Measurements from ENCODE around the gene COBL. TPM values are rescaled to one million over a fixed set of nuclear protein-coding genes. Genes with fewer than 3 reads are reported as not detected.

Gene COBL
- total and polyA plus RNA-seq, 2 donors (not counting 3 experiments of a cell fraction or from before 2014, with no cell fraction given): 0.11 TPM; not detected in 1

DNA sequence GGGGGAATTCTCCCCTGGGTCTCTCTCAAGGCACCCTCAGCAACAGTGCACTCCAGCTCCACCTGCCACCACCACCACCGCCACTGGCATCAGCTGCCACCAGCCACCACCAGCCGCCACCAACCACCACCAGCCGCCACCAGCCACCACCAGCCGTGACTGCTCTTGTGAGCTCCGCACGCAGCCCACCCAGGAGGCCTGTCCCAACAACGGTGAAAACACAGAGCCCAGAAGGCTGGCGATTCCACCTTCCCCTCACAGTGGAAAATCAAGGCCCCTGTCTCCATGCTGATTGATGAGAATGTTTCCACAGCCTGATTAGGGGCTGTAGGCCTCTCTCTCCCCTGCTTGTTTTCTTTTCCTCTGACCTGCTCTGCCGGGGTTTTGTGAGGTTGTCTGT is 41.1 kb downstream of the COBL start:
- dilution Hi-C loops (cut with MboI; ENCODE audit: extremely low pct_ligation_motif_present, low sequenced_read_pairs): no loop called here
- Histone ChIP-seq H3K4me2 (ENCODE audit: insufficient read depth, low read length) (no peak overlapping the region), H4K20me1 (replicated peaks; ENCODE audit: control insufficient read depth, extremely low read depth, insufficient read depth, low read length) (no peaks in the 10 kb centered on the region), H3K4me1 (ENCODE audit: control insufficient read depth, extremely low read depth, insufficient read depth, low read length) (no peaks in the 10 kb centered on the region), H3K9me3 (replicated peaks; ENCODE audit: control insufficient read depth, insufficient read depth, low read length) (no peaks in the 10 kb centered on the region), H3K4me3 (replicated peaks in 1 of 3; ENCODE audit: insufficient read depth in 1 of 3, low read depth in 1 of 3, low read length in 3 of 3) (no peak overlapping the region), H3K9me1 (replicated peaks; ENCODE audit: control insufficient read depth, extremely low read depth, insufficient read depth, low read length) (no peaks in the 10 kb centered on the region), H3K36me3 (ENCODE audit: control insufficient read depth in 2 of 2, extremely low read depth in 1 of 2, insufficient read depth in 2 of 2, low read length in 2 of 2) (no peaks in the 10 kb centered on the region), H3K27ac (ENCODE audit: insufficient read depth, low read depth, low read length) (no peak overlapping the region), H3K9ac (replicated peaks; ENCODE audit: extremely low read depth, insufficient read depth, low read length) (no peak overlapping the region), H3K27me3 (ENCODE audit: control insufficient read depth in 2 of 2, insufficient read depth in 2 of 2, low read length in 2 of 2) (no peaks in the 10 kb centered on the region), H2AFZ (ENCODE audit: low read depth, low read length) (no peak overlapping the region), H3K79me2 (ENCODE audit: control insufficient read depth, insufficient read depth, low read length) (no peaks in the 10 kb centered on the region)
- FAIRE-seq (no peak), DNase-seq (ENCODE audit: low read depth, low spot score) (no peak)
- no TSS peak for BruUV-seq (replicated peaks)
- CTCF ChIA-PET: no interaction called here
- TF ChIP-seq GATA2 (IDR thresholded peaks at IDR 0.05; ENCODE audit: insufficient read depth, insufficient read length, low read depth, low read length) (no peak), EZH2 (IDR thresholded peaks at IDR 0.05; ENCODE audit: borderline replicate concordance, low read depth, low read length, severe bottlenecking) (no peak), FOS (IDR thresholded peaks at IDR 0.05; ENCODE audit: borderline replicate concordance, insufficient read depth, low read length) (no peak), POLR2A (IDR thresholded peaks at IDR 0.05; ENCODE audit: low read depth, low read length) (no peak), JUN (IDR thresholded peaks at IDR 0.05; ENCODE audit: borderline replicate concordance, insufficient read depth, insufficient read length, low read depth) (no peak), MYC (IDR thresholded peaks at IDR 0.05; ENCODE audit: low read depth, low read length) (no peak), POLR2AphosphoS5 (IDR thresholded peaks at IDR 0.05; ENCODE audit: insufficient read depth, low read depth, low read length) (no peak)
- TF ChIP-seq, protein P1, sequence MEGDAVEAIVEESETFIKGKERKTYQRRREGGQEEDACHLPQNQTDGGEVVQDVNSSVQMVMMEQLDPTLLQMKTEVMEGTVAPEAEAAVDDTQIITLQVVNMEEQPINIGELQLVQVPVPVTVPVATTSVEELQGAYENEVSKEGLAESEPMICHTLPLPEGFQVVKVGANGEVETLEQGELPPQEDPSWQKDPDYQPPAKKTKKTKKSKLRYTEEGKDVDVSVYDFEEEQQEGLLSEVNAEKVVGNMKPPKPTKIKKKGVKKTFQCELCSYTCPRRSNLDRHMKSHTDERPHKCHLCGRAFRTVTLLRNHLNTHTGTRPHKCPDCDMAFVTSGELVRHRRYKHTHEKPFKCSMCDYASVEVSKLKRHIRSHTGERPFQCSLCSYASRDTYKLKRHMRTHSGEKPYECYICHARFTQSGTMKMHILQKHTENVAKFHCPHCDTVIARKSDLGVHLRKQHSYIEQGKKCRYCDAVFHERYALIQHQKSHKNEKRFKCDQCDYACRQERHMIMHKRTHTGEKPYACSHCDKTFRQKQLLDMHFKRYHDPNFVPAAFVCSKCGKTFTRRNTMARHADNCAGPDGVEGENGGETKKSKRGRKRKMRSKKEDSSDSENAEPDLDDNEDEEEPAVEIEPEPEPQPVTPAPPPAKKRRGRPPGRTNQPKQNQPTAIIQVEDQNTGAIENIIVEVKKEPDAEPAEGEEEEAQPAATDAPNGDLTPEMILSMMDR (IDR thresholded peaks at IDR 0.05; ENCODE audit: extremely low read depth in 1 of 2, insufficient read depth in 1 of 2, low read depth in 1 of 2, low read length in 2 of 2): no peak
- TF ChIP-seq, protein P2, sequence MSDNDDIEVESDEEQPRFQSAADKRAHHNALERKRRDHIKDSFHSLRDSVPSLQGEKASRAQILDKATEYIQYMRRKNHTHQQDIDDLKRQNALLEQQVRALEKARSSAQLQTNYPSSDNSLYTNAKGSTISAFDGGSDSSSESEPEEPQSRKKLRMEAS (IDR thresholded peaks at IDR 0.05; ENCODE audit: insufficient read depth, insufficient read length): no peak
- POLR2A ChIA-PET: no interaction called here
- intact Hi-C loops (cut with micrococcal nuclease): no loop called here
